Testis (tissue), 3 donors: ENCODE data around the gene GYPC. TPM values are rescaled to one million over a fixed set of nuclear protein-coding genes. Genes with fewer than 3 reads are reported as not detected.

Source experiments
- DNase-seq: peaks from one replicate; pipeline ENCODE4 v3.0.0-alpha.2; 2019
- H3K27ac ChIP-seq, 2 donors: fragments of 200-600 bp; sonication (generic); one replicate each; pipeline ENCODE4 v1.5.1; 2019
- H3K27me3 ChIP-seq: fragments of 200-600 bp; sonication (generic); one replicate; pipeline ENCODE4 v1.5.1; 2019
- H3K36me3 ChIP-seq: fragments of 200-600 bp; sonication (generic); one replicate; pipeline ENCODE4 v1.5.1; 2017; ENCODE audit warnings: low read depth; ENCODE audit errors: missing control alignments
- H3K4me1 ChIP-seq: fragments of 200-600 bp; sonication (generic); one replicate; pipeline ENCODE4 v1.5.1; 2019
- H3K4me3 ChIP-seq, 2 donors: fragments of 200-600 bp; sonication (generic); one replicate each; pipeline ENCODE4 v1.5.1; 2017 to 2019
- H3K9me3 ChIP-seq: fragments of 200-600 bp; sonication (generic); one replicate; pipeline ENCODE4 v1.5.1; 2017
- CTCF ChIP-seq, 3 experiments: fragments of 450-650 bp in 2 of 3; fragments of 200-600 bp in 1 of 3; sonication (generic) in 1 of 3; IDR thresholded peaks; one replicate each; pipeline ENCODE4 v1.5.1; 2016 to 2019; ENCODE audit warnings: antibody characterized with exemption in 3 of 3, mild to moderate bottlenecking in 2 of 3, moderate library complexity in 1 of 3
- POLR2A ChIP-seq: fragments of 450-650 bp; IDR thresholded peaks from one replicate; pipeline ENCODE4 v1.6.1; 2017; ENCODE audit warnings: antibody characterized with exemption, mild to moderate bottlenecking, moderate library complexity
- WGBS, 2 donors: methylation state at CpG; one replicate each; pipeline ENCODE4 v1.1.5; 2018; 5-methylcytosine and 5-hydroxymethylcytosine counted together
- intact Hi-C: fragments of 100-400 bp; cut with DNase I; formaldehyde crosslinking; loops from one replicate; pipeline ENCODE4 v1.15.1; 2023; ENCODE audit warnings: low total_unique reads
- polyA plus RNA-seq: library from polyadenylated mRNA; stranded (reverse); fragments of 350-450 nt; fragmentation: Illumina TruSeq; extraction: RNeasy Lipid Tissue Mini Kit (QIAGEN cat#74804); gene quantifications from one replicate; pipeline ENCODE4 v1.2.3, GENCODE V29; 2014; ENCODE audit warnings: low read depth, low replicate concordance; ENCODE audit not compliant: insufficient read depth
- total RNA-seq, 2 donors: library from RNA; depleted of rRNA; stranded (reverse); fragments of >200 nt; gene quantifications; one replicate each; pipeline ENCODE4 v1.2.3, GENCODE V29; 2016

Gene GYPC
- total and polyA plus RNA-seq, 3 donors from 2014 or later = 9.9 to 40.2 (median 15.5) TPM

GRCh38 chr2:126661702-126662500, 5.9 kb downstream of the GYPC start:
- WGBS, 2 donors = 92 to 93% methylated on average over 4 to 10 of the region's 10 CpGs
- peaks cover 25% of the 10 kb centered on the region for H3K4me1 ChIP-seq
- TF ChIP-seq CTCF (IDR thresholded peaks at IDR 0.05) (no peak), POLR2A (no peak)
- no peaks in the 10 kb centered on the region for H3K9me3 ChIP-seq
- intact Hi-C loops = no loop called here
- no peak overlapping the region for H3K4me3 ChIP-seq
- H3K27me3 ChIP-seq = no peaks in the 10 kb centered on the region
- H3K36me3 ChIP-seq = no peaks in the 10 kb centered on the region
- no peak overlapping the region for H3K27ac ChIP-seq
- no peak for DNase-seq

GRCh38 chr2:126662621-126663020, 6.7 kb downstream of the GYPC start:
- Histone ChIP-seq H3K4me1 (peaks cover 18% of the 10 kb centered on the region), H3K36me3 (no peaks in the 10 kb centered on the region), H3K27ac (no peak overlapping the region), H3K9me3 (no peaks in the 10 kb centered on the region), H3K27me3 (no peaks in the 10 kb centered on the region), H3K4me3 (no peak overlapping the region)
- 74 to 86% methylated on average over 7 of the region's 7 CpGs for WGBS, 2 donors
- intact Hi-C loops = no loop called here
- no peak for TF ChIP-seq CTCF (IDR thresholded peaks at IDR 0.05)
- no peak for TF ChIP-seq POLR2A
- no peak for DNase-seq

- no peak for TF ChIP-seq POLR2A
- no peak overlapping the region for H3K4me3 ChIP-seq
- intact Hi-C loops = no loop called here
- no peak overlapping the region for H3K27ac ChIP-seq
- no peaks in the 10 kb centered on the region for H3K36me3 ChIP-seq
- H3K27me3 ChIP-seq = no peaks in the 10 kb centered on the region
- no peaks in the 10 kb centered on the region for H3K9me3 ChIP-seq
- WGBS, 2 donors = 83 to 93% methylated on average over 7 to 13 of the region's 13 CpGs
- peaks cover 10% of the 10 kb centered on the region for H3K4me1 ChIP-seq
- no peak for DNase-seq
These were observed 7.4 kb downstream of the GYPC start for GRCh38 chr2:126663184-126663963.

- WGBS, 2 donors = 72 to 78% methylated on average over 3 of the region's 3 CpGs
- intact Hi-C loops = no loop called here
These were observed 8.3 kb downstream of the GYPC start for GRCh38 chr2:126664234-126664633.

More at GRCh38 chr2:126664234-126664633, 8.3 kb downstream of the GYPC start:
- H3K4me1 ChIP-seq = peaks cover 4% of the 10 kb centered on the region
- no peak overlapping the region for H3K4me3 ChIP-seq
- no peak for TF ChIP-seq POLR2A
- TF ChIP-seq CTCF (IDR thresholded peaks at IDR 0.05) = no peak
- H3K27ac ChIP-seq = no peak overlapping the region
- H3K27me3 ChIP-seq = no peaks in the 10 kb centered on the region
- no peak for DNase-seq
- H3K36me3 ChIP-seq = no peaks in the 10 kb centered on the region
- no peaks in the 10 kb centered on the region for H3K9me3 ChIP-seq
